22Rv1 (cell line): ENCODE measurements around the gene MIPOL1.

Experiments
- H3K27ac ChIP-seq: fragments of 450-650 bp; 2 replicates; pipeline ENCODE4 v1.5.1; 2017
- ZFX ChIP-seq: fragments of 450-650 bp; IDR thresholded peaks from 2 replicates; pipeline ENCODE4 v1.6.1; 2017; ENCODE audit warnings: antibody characterized with exemption, borderline replicate concordance
- TF ChIP-seq, protein P1 (sequence below): fragments of 450-650 bp; IDR thresholded peaks from 2 replicates; pipeline ENCODE4 v1.5.1; 2017; ENCODE audit warnings: mild to moderate bottlenecking

The MIPOL1 gene

DNA sequence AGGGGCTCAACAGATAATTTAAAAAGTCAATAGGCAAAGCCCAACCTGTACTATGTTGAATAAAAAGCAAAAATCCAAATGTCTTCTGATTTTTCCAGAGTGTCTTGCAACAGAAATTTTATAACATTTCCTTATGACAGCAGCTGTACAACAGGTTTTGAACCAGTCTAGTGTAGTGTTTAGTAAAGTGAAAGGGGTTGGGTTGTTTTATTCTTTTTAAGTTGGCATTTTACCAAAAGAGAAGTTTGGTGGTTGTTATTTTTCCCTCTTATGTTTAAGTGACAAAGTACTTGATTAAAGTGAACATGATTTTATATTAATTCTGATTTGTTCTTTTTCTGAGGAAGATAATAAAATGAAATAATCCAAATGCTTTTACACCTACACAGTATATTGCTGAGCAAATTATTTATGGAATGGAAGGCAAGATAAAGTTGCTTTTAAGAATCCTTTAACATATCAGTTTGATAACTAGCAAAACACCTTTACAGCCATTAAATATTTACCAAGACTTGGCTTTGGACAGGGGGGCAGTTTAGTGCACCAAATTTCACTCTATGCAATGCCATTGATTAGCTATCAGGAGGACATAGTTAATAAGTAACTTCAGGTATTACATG is 268.4 kb downstream of the MIPOL1 start:
- H3K27ac ChIP-seq, result peak overlapping the region; percentile 50
- no peak for TF ChIP-seq ZFX
- TF ChIP-seq, protein P1, sequence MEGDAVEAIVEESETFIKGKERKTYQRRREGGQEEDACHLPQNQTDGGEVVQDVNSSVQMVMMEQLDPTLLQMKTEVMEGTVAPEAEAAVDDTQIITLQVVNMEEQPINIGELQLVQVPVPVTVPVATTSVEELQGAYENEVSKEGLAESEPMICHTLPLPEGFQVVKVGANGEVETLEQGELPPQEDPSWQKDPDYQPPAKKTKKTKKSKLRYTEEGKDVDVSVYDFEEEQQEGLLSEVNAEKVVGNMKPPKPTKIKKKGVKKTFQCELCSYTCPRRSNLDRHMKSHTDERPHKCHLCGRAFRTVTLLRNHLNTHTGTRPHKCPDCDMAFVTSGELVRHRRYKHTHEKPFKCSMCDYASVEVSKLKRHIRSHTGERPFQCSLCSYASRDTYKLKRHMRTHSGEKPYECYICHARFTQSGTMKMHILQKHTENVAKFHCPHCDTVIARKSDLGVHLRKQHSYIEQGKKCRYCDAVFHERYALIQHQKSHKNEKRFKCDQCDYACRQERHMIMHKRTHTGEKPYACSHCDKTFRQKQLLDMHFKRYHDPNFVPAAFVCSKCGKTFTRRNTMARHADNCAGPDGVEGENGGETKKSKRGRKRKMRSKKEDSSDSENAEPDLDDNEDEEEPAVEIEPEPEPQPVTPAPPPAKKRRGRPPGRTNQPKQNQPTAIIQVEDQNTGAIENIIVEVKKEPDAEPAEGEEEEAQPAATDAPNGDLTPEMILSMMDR, result no peak

GRCh38 chr14:37466623-37467088 is 268.9 kb downstream of the MIPOL1 start:
- peak overlapping the region; percentile 50 for H3K27ac ChIP-seq
- TF ChIP-seq, protein P1, result no peak
- no peak for TF ChIP-seq ZFX

GRCh38 chr14:37469650-37470049 is 271.9 kb downstream of the MIPOL1 start:
- TF ChIP-seq ZFX, result no peak
- TF ChIP-seq, protein P1, result no peak
- H3K27ac ChIP-seq, result no peak overlapping the region

DNA sequence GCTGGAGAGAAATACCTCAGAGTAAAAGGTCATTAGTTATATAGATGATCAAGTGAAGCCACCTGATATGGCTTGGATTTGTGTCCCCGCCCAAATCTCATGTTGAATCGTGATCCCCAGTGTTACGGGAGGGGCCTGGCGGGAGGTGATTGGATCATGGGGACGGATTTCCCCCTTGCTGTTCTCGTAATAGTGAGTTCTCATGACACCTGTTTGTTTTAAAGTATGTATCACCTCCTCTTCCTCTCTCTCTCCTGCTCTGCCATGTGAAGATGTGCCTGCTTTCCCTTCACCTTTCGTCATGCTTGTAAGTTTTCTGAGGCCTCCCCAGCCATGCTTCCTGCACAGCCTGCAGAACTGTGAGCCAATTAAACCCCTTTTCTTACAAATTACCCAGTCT is 272.5 kb downstream of the MIPOL1 start:
- TF ChIP-seq, protein P1, result no peak
- TF ChIP-seq ZFX, result no peak
- H3K27ac ChIP-seq, result no peak overlapping the region

DNA sequence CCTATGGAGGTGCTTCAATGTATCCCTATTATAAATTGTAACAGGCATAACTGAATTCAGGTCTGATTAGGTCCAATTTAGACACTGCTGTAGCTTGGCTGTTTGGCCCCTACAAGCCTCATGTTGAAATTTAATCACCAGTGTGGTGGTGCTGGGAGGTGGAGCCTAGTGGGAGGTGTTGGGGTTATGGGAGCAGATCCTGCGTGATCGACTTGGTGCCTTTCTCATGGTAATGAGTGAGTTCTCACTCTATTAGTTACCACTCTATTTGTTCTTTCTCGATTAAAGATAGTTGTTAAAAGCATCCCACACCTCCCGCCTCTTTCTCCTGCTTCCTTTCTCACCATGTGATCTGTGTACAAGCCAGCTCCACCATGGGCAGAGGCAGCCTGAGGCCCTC is 275.2 kb downstream of the MIPOL1 start:
- no peak overlapping the region for H3K27ac ChIP-seq
- TF ChIP-seq, protein P1, result no peak
- TF ChIP-seq ZFX, result no peak

GRCh38 chr14:37474191-37474590 is 276.5 kb downstream of the MIPOL1 start:
- TF ChIP-seq ZFX, result no peak
- TF ChIP-seq, protein P1, result no peak
- H3K27ac ChIP-seq, result no peak overlapping the region

- TF ChIP-seq ZFX, result no peak
- TF ChIP-seq, protein P1, result no peak
- H3K27ac ChIP-seq, result no peak overlapping the region
Measured at GRCh38 chr14:37480446-37481290, 282.9 kb downstream of the MIPOL1 start.
